Neural progenitor cell (in vitro differentiated cells): ENCODE data around the gene OR4D11. TPM values are rescaled to one million over a fixed set of nuclear protein-coding genes. Genes with fewer than 3 reads are reported as not detected.
A peak's percentile ranks its signal among the peaks of the same experiment; 100 is the strongest.

ENCODE experiments used
- DNase-seq: peaks from one replicate; pipeline ENCODE4 v3.0.0-alpha.2; 2016; ENCODE audit warnings: low spot score
- H2AFZ ChIP-seq: fragments of 200-600 bp; sonication (generic); replicated peaks from 2 replicates; pipeline ENCODE4 v1.6.1; 2016; ENCODE audit warnings: antibody characterized with exemption
- H3F3A ChIP-seq: fragments of 200-600 bp; sonication (generic); 2 replicates; pipeline ENCODE4 v1.6.1; 2016; ENCODE audit warnings: antibody characterized with exemption, low read depth
- H3K27ac ChIP-seq: fragments of 200-600 bp; sonication (generic); 2 replicates; pipeline ENCODE4 v1.5.1; 2016; ENCODE audit warnings: mild to moderate bottlenecking
- H3K27me3 ChIP-seq: fragments of 200-600 bp; sonication (generic); 2 replicates; pipeline ENCODE4 v1.6.1; 2016; ENCODE audit warnings: mild to moderate bottlenecking, moderate library complexity
- H3K36me3 ChIP-seq: fragments of 200-600 bp; sonication (generic); 2 replicates; pipeline ENCODE4 v1.5.1; 2016
- H3K4me1 ChIP-seq: fragments of 200-600 bp; sonication (generic); 2 replicates; pipeline ENCODE4 v1.6.1; 2016; ENCODE audit warnings: mixed run types
- H3K4me2 ChIP-seq: fragments of 200-600 bp; sonication (generic); 2 replicates; pipeline ENCODE4 v1.6.1; 2016
- H3K4me3 ChIP-seq: fragments of 200-600 bp; sonication (generic); 2 replicates; pipeline ENCODE4 v1.5.1; 2016
- H3K79me2 ChIP-seq: fragments of 200-600 bp; sonication (generic); 2 replicates; pipeline ENCODE4 v1.6.1; 2016; ENCODE audit warnings: low read depth
- H3K9ac ChIP-seq: fragments of 200-600 bp; sonication (generic); 2 replicates; pipeline ENCODE4 v1.6.1; 2016
- H3K9me3 ChIP-seq: fragments of 200-600 bp; sonication (generic); 2 replicates; pipeline ENCODE4 v1.5.1; 2016; ENCODE audit warnings: low read depth
- H4K20me1 ChIP-seq: fragments of 200-600 bp; sonication (generic); 2 replicates; pipeline ENCODE4 v1.6.1; 2016; ENCODE audit warnings: low read depth
- H3K27ac Mint-ChIP-seq: 3 replicates; pipeline ENCODE4 v1.8.0; 2021; ENCODE audit warnings: mixed read lengths
- H3K27me3 Mint-ChIP-seq: 2 replicates; pipeline ENCODE4 v1.8.0; 2022; ENCODE audit warnings: low read depth, mild to moderate bottlenecking, inconsistent platforms, moderate library complexity, mixed read lengths; ENCODE audit not compliant: insufficient read depth
- H3K36me3 Mint-ChIP-seq: 3 replicates; pipeline ENCODE4 v1.8.0; 2021; ENCODE audit warnings: mixed read lengths
- H3K4me1 Mint-ChIP-seq: 3 replicates; pipeline ENCODE4 v1.8.0; 2021; ENCODE audit warnings: mixed read lengths
- H3K4me3 Mint-ChIP-seq: 3 replicates; pipeline ENCODE4 v1.8.0; 2021; ENCODE audit warnings: mild to moderate bottlenecking, moderate library complexity, mixed read lengths
- H3K9me3 Mint-ChIP-seq: 3 replicates; pipeline ENCODE4 v1.8.0; 2020; ENCODE audit warnings: mixed read lengths
- EZH2 ChIP-seq: fragments of 200-600 bp; sonication (generic); IDR thresholded peaks from 2 replicates; pipeline ENCODE4 v1.6.1; 2017; ENCODE audit warnings: antibody characterized with exemption, mild to moderate bottlenecking, moderate library complexity
- EZH2phosphoT487 ChIP-seq: fragments of 200-600 bp; sonication (generic); IDR thresholded peaks from 2 replicates; pipeline ENCODE4 v1.6.1; 2017; ENCODE audit warnings: antibody characterized with exemption
- total RNA-seq: library from RNA; depleted of rRNA; stranded (reverse); fragments of >200 nt; gene quantifications from 2 replicates; pipeline ENCODE4 v1.2.3, GENCODE V29; 2015; ENCODE audit warnings: low replicate concordance
- TF ChIP-seq, protein P1 (sequence below): fragments of 200-600 bp; sonication (generic); IDR thresholded peaks from 2 replicates; pipeline ENCODE4 v1.5.1; 2017; ENCODE audit warnings: antibody characterized with exemption, mild to moderate bottlenecking

Gene OR4D11
- total RNA-seq, 1 donor from 2014 or later = not detected

DNA sequence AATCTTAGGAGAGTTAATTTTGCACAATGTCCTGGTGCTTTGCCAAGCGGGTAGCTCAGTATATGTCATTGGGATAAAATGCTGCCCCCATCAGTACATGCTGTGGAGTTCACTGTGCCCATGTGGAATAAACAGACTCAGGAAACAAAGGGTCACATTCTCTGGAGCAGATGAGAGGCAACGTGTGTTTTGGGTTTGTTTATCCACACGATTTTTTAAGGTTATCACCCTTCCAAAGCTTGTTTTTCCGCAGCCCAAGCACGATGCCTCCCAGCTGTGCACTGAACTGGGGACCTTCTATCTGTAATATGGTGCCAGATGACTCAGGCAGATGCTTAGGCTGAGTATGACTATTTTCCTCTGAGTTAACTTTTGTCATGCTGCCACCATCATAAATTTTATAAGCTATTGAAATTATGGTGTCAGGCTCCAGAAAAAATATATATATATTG is 40.2 kb upstream of the OR4D11 start:
- no peaks in the 10 kb centered on the region for H3K79me2 ChIP-seq
- H3K9me3 ChIP-seq = no peaks in the 10 kb centered on the region
- H3K9ac ChIP-seq = no peak overlapping the region

DNA sequence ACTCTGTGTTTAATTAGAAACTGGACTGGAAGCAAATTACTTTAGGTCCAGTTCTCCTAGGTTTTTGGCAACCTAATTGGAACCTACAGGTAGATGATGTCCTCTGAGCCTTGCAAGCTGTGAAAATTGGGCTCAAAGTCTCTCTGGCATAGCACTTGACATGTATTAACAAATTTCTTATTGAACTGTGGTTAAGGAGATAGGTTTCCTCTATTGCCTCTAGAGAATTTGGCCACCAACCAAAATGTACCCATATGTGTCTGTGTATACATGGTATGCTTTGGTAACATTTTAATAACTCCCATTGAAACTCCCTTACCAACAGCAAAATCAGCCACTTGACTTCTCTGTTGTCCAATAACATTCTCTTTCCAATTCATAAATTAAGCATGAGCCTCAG is 30.4 kb upstream of the OR4D11 start, which contains the start of gene OR4D10:
Gene OR4D10, plus strand, starts transcription at position 301 of the 400 bp plus-strand sequence. CDS start 4,115 bp downstream, outside the sequence.
- no peak for DNase-seq
- no peak within 1 kb of the TSS for H2AFZ ChIP-seq
- H3K9me3 ChIP-seq = no peaks in the 10 kb centered on the region
- H3K79me2 ChIP-seq = no peaks in the 10 kb centered on the region
- no peaks in the 10 kb centered on the region for H3K36me3 Mint-ChIP-seq
- H3K4me3 Mint-ChIP-seq = no peak within 1 kb of the TSS
- no peak within 1 kb of the TSS for H3K4me3 ChIP-seq
- H3K4me2 ChIP-seq = no peak within 1 kb of the TSS
- no peak for TF ChIP-seq EZH2phosphoT487
- TF ChIP-seq EZH2 = no peak
- TF ChIP-seq, protein P1, sequence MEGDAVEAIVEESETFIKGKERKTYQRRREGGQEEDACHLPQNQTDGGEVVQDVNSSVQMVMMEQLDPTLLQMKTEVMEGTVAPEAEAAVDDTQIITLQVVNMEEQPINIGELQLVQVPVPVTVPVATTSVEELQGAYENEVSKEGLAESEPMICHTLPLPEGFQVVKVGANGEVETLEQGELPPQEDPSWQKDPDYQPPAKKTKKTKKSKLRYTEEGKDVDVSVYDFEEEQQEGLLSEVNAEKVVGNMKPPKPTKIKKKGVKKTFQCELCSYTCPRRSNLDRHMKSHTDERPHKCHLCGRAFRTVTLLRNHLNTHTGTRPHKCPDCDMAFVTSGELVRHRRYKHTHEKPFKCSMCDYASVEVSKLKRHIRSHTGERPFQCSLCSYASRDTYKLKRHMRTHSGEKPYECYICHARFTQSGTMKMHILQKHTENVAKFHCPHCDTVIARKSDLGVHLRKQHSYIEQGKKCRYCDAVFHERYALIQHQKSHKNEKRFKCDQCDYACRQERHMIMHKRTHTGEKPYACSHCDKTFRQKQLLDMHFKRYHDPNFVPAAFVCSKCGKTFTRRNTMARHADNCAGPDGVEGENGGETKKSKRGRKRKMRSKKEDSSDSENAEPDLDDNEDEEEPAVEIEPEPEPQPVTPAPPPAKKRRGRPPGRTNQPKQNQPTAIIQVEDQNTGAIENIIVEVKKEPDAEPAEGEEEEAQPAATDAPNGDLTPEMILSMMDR = no peak
- H3K27ac ChIP-seq = no peak within 1 kb of the TSS
- peaks cover 2% of the 10 kb centered on the region for H3K9me3 Mint-ChIP-seq
- H4K20me1 ChIP-seq = no peaks in the 10 kb centered on the region
- no peaks in the 10 kb centered on the region for H3K4me1 Mint-ChIP-seq
- H3K36me3 ChIP-seq = no peaks in the 10 kb centered on the region
- H3K4me1 ChIP-seq = no peaks in the 10 kb centered on the region
- H3K27me3 Mint-ChIP-seq = peaks cover 2% of the 10 kb centered on the region
- no peak within 1 kb of the TSS for H3K27ac Mint-ChIP-seq
- no peaks in the 10 kb centered on the region for H3F3A ChIP-seq
- no peak within 1 kb of the TSS for H3K9ac ChIP-seq
- no peaks in the 10 kb centered on the region for H3K27me3 ChIP-seq

More for the DNA sequence above, 40.2 kb upstream of the OR4D11 start:
- H3K27me3 Mint-ChIP-seq = no peaks in the 10 kb centered on the region
- no peaks in the 10 kb centered on the region for H4K20me1 ChIP-seq
- no peak overlapping the region for H3K27ac ChIP-seq
- H3K36me3 ChIP-seq = no peaks in the 10 kb centered on the region
- H3K4me2 ChIP-seq = no peak overlapping the region
- TF ChIP-seq EZH2 (no peak), EZH2phosphoT487 (no peak)
- TF ChIP-seq, protein P1 = no peak
- no peaks in the 10 kb centered on the region for H3K4me1 Mint-ChIP-seq
- H3K27me3 ChIP-seq = no peaks in the 10 kb centered on the region
- H3K4me3 ChIP-seq = no peak overlapping the region
- no peaks in the 10 kb centered on the region for H3K9me3 Mint-ChIP-seq
- H3K4me3 Mint-ChIP-seq = no peak overlapping the region
- H3K27ac Mint-ChIP-seq = no peak overlapping the region
- no peaks in the 10 kb centered on the region for H3K36me3 Mint-ChIP-seq
- peak overlapping the region; percentile 85 for H2AFZ ChIP-seq
- H3K4me1 ChIP-seq = no peaks in the 10 kb centered on the region
- H3F3A ChIP-seq = no peaks in the 10 kb centered on the region
- no peak for DNase-seq

DNA sequence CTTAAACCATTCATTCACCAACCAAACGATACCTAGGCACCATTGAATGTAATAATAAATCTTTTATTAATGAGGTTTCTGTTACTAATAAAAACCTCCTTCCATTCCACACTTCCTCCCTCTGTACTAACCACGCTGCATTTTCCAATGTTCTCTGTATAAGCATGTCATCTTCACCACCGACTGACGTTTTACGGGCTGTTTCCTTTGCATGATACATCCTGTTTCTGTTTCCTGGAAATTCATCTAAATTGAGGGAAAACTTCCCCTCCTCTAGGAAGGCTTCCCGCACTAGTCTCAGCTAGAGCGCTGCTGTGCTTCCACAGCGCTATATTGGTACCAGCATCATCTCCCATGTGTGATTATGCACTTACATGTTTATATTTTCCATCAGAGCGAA is 28.2 kb upstream of the OR4D11 start:
- Histone ChIP-seq H3K9me3 (no peaks in the 10 kb centered on the region), H3K4me1 (no peaks in the 10 kb centered on the region), H2AFZ (no peak overlapping the region), H3K27me3 (no peaks in the 10 kb centered on the region), H3K79me2 (no peaks in the 10 kb centered on the region), H3K9ac (no peak overlapping the region), H3K4me3 (no peak overlapping the region), H3K36me3 (no peaks in the 10 kb centered on the region), H3K4me2 (no peak overlapping the region), H4K20me1 (no peaks in the 10 kb centered on the region), H3K27ac (no peak overlapping the region), H3F3A (no peaks in the 10 kb centered on the region)
- DNase-seq = no peak
- TF ChIP-seq EZH2phosphoT487 (no peak), EZH2 (no peak)
- TF ChIP-seq, protein P1 = no peak
- Mint-ChIP-seq H3K9me3 (peaks cover 2% of the 10 kb centered on the region), H3K36me3 (no peaks in the 10 kb centered on the region), H3K4me1 (no peaks in the 10 kb centered on the region), H3K4me3 (no peak overlapping the region), H3K27ac (no peak overlapping the region), H3K27me3 (peaks cover 2% of the 10 kb centered on the region)
